ENCODE data around the gene RFXAP.

RFXAP gene

GRCh38 chr13:36870050-36870692, 51.1 kb downstream of the RFXAP start:
- DNase-seq, result no peak

GRCh38 chr13:36872621-36873020, 53.6 kb downstream of the RFXAP start:
- no peak for DNase-seq

- no peak for DNase-seq
Measured at GRCh38 chr13:36875431-36875830, 56.4 kb downstream of the RFXAP start.

DNA sequence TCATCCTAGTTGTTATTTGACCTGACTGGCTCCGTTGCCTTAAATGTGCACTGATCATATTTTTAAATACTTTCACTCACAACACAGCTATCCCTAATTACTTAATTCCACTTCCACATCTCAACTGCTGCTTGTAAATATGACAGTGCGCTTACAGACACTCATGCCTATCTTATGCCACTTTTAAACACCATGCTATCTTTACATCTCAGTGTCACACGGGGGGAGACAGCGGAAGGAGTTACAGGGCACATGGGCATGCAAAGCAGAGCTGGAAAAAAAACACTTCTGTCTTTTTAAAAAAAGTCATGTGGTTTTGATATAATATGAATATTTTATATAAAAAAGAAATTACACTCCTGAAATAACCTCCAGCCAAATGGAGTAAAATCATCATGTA, 56.9 kb downstream of the RFXAP start:
- DNase-seq, result no peak

All from NCI-H446 (cell line).